SK-N-MC (cell line): ENCODE data around the gene PPP1R2B.

Experiments
- EZH2 ChIP-seq: fragments of 200-600 bp; sonication (generic); IDR thresholded peaks from one replicate; pipeline ENCODE4 v1.6.1; 2017; ENCODE audit warnings: antibody characterized with exemption
- FOXP2 ChIP-seq: optimal IDR thresholded peaks from 2 replicates; pipeline ENCODE3; 2011; ENCODE audit warnings: mild to moderate bottlenecking, moderate library complexity; ENCODE audit not compliant: insufficient read depth; ENCODE audit errors: extremely low read length, control extremely low read depth
- POLR2AphosphoS5 ChIP-seq: IDR thresholded peaks from 2 replicates; pipeline ENCODE4 v1.6.1; 2012; ENCODE audit warnings: mild to moderate bottlenecking, low read depth, low read length, borderline replicate concordance

DNA sequence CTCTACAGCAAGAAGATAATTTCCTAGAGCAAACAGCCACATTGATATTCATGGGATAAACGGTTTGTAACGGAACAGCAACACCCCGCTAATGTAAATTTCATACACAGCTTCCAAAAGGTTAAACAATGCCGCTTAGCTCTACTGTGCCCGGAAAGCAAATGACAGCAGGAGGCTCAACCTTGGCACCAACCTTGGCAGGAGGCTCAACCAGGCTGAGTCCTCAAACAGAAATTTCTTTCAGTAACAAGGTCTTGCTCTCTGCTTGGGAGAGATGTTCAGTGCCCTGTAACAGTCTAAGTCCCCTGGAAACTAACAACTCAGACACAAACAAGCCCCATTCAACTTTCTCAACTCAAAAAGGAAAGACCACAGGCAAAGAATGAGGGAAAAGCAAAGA lies 11.1 kb upstream of the PPP1R2B start:
- no peak for TF ChIP-seq POLR2AphosphoS5
- no peak for TF ChIP-seq EZH2
- TF ChIP-seq FOXP2, result no peak
